Dendritic cell treated with granulocyte-macrophage colony-stimulating factor and Interleukin-4, amounts not matched to agents 40 ng/mL and 50 ng/mL, for 4 days (primary cell): ENCODE measurements around the gene ZFP57.
A peak's percentile ranks its signal among the peaks of the same experiment; 100 is the strongest.

Experiments used
- H3K27ac Mint-ChIP-seq: one replicate; pipeline ENCODE4 v1.8.0; 2022; ENCODE audit warnings: mild to moderate bottlenecking, mixed read lengths
- H3K27me3 Mint-ChIP-seq: one replicate; pipeline ENCODE4 v1.8.0; 2022; ENCODE audit warnings: mild to moderate bottlenecking, mixed read lengths
- H3K36me3 Mint-ChIP-seq: one replicate; pipeline ENCODE4 v1.8.0; 2022; ENCODE audit warnings: low read depth, mixed read lengths
- H3K4me1 Mint-ChIP-seq: one replicate; pipeline ENCODE4 v1.8.0; 2022; ENCODE audit warnings: low read depth, mixed read lengths
- H3K4me3 Mint-ChIP-seq: one replicate; pipeline ENCODE4 v1.8.0; 2022; ENCODE audit warnings: mild to moderate bottlenecking, moderate library complexity, mixed read lengths
- H3K9me3 Mint-ChIP-seq: one replicate; pipeline ENCODE4 v1.8.0; 2022; ENCODE audit warnings: mixed read lengths
- intact Hi-C: fragments of 100-400 bp; cut with micrococcal nuclease; formaldehyde crosslinking; loops from one replicate; pipeline ENCODE4 v1.15.0; 2022

ZFP57 gene

DNA sequence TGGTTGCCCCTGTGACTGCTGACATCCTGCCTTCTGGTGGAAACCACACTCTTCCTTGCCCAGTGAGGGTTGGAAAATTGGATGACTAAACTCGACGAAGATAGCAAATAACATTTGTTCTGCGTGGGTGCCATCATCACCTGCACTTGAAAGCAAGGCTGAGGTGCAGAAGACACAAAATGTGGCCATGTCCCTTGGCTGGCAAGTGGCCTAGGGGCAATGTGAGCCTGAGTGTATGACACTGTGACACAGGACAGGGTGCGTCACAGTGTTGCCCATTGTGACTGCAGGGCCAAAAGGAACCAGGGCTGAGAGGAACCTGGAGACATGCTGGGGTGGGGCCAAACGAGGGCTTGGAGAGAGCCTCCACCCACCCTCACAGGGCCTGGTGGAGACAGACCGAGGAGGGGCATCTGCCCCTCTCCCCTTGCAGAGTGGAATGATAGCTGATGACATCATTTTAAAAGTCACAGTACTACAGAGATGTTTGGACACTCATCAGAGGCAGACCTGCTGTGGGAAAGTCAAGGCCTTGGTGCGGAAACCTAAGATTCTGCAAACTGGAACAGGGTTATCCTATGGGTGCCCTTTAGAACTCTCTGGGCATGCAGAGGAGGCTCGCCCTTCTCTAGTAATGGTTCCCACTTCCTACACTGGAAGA, 29.5 kb upstream of the ZFP57 start:
- H3K36me3 Mint-ChIP-seq = no peaks in the 10 kb centered on the region
- H3K4me3 Mint-ChIP-seq = no peak overlapping the region
- H3K27me3 Mint-ChIP-seq = peaks cover 50% of the 10 kb centered on the region
- H3K4me1 Mint-ChIP-seq = peaks cover 6% of the 10 kb centered on the region
- no peak overlapping the region for H3K27ac Mint-ChIP-seq
- intact Hi-C loops = no loop called here
- no peaks in the 10 kb centered on the region for H3K9me3 Mint-ChIP-seq

DNA sequence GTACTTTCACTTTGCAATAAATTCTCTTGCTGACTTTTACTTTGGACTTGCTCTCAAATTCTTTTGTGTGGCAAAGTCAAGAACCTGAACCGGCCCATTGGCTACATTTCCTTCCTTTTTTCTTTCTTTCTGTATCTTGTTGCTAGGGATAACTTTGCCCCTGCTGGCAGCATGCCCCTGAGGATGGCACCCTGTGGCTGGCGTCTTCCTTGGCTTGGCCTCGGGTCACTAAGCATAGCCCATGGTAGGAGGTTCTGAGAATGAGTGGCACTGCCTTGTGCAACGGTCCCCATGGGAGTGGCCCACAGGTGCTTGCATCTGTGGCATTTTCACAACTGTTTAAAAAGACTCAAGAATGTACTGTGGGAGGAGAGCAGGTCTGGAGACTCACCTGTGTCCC, 28.2 kb upstream of the ZFP57 start:
- no peaks in the 10 kb centered on the region for H3K36me3 Mint-ChIP-seq
- intact Hi-C loops = no loop called here

DNA sequence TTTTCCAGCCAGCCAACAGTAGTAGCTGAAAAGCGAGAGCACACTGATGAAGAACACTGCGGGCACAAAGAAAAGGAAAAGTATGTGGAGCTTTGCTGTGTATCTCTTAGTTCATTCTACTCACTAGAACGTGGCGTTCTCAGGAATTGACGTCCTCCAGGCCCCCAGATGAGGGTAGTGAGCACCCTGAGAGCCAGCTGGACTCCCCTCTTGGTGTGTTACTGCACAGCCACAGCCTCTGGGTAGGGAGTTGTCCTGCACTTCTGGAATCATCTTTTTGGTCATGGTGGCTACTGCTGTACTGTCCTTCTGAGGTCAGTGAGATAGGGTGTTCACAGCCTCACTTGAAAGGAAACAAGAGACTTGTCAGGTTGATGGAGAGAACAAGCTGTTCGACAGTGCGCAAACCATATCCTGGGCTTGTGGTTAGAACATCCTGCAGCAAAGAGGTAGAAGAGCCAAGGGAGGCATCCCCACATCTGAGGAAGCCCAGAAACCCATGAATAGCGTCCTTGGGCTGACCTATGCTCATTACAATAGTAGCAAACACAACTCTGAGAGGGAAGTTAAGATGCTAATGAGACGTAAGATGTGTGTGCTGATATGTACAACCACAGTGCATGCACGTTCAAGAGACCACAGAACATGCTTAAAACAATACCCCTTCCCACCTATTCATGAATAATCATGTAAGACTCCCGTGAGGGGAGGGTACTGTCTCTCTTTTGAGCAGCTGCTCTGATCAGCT, 27.7 kb upstream of the ZFP57 start:
- H3K27ac Mint-ChIP-seq = no peak overlapping the region
- peaks cover 47% of the 10 kb centered on the region for H3K27me3 Mint-ChIP-seq
- H3K9me3 Mint-ChIP-seq = no peaks in the 10 kb centered on the region
- no peak overlapping the region for H3K4me3 Mint-ChIP-seq
- H3K36me3 Mint-ChIP-seq = no peaks in the 10 kb centered on the region
- H3K4me1 Mint-ChIP-seq = peaks cover 6% of the 10 kb centered on the region
- intact Hi-C loops = no loop called here

More for the DNA sequence above, 28.2 kb upstream of the ZFP57 start:
- Mint-ChIP-seq H3K4me1 (peaks cover 6% of the 10 kb centered on the region), H3K27me3 (peaks cover 45% of the 10 kb centered on the region), H3K9me3 (no peaks in the 10 kb centered on the region), H3K4me3 (no peak overlapping the region), H3K27ac (no peak overlapping the region)

DNA sequence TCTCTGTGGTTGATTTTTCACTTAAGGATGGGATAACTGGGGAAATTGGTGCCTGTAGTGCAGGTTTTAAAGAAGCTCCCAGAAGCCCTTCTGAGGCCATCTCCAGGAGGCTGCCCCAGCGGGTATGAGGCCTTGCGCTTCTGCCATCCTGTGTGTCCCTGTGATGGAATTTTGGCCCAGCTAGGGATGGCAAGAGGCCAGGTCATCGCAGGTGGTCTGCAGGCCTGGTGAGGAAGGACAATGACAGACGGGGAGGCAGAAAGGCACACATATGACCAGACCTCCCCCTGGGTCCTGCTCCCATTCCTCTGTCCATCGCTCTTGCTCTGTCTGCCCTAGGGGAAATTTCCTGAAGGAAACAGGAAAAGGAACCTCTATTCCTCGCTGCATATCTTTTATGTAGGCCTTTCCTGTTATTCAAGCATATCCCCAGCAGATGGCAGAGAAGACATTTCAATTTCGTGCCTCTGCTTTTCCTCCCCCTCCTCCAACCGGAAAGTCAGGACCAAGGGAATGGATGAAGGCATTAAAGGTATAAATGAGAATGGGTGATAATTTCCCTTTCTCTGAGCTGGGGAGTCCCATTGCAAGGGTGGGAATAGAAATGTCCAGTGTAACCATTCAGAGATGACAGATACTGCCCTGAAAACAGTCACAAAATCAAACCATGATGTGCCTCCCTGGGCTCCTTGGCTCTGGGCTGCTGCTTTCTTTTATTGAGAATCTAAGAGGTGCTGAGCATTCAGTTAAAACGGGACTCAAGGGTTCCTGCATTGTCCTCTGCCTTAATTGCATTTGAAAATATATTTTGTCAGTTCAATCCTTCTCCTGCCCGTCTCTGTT, 24.7 kb upstream of the ZFP57 start:
- intact Hi-C loops = loop anchor here (1.0 to 2.0 kb wide), 2 partner anchors 47 to 129 kb away; no protein-coding TSS in a partner anchor
- Mint-ChIP-seq H3K4me1 (peaks cover 6% of the 10 kb centered on the region), H3K36me3 (no peaks in the 10 kb centered on the region), H3K9me3 (no peaks in the 10 kb centered on the region), H3K27ac (no peak overlapping the region), H3K27me3 (peaks cover 58% of the 10 kb centered on the region), H3K4me3 (no peak overlapping the region)

DNA sequence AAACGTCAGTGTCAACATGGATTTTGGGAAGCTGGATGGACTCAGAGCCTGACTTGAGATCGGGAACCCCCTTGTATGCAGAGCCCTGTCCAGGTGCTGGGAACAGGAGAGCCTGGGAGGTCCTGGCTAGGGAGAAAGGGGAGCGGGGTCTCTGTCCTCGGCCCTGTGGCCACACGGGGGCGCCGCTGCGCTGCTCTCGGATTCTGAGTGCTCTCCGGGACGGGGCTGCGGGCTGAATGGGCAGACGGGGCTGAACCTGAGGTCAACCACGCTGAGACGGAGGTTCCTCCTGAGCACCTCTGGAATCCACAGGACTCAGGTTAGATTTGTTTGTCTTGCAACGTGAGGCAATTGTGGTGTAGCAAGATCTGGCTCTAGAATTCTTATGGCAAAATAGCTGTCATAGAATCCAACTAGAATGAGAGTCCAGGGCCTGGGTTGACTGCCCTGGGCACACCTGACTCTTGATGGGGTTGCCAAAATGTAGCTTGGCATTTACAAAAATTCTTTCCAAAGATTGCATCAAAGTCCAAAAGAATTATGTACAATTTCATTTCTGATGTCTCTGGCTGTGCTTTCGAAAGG, 21.7 kb upstream of the ZFP57 start:
- Mint-ChIP-seq H3K4me3 (no peak overlapping the region), H3K27ac (no peak overlapping the region)
- intact Hi-C loops = no loop called here

DNA sequence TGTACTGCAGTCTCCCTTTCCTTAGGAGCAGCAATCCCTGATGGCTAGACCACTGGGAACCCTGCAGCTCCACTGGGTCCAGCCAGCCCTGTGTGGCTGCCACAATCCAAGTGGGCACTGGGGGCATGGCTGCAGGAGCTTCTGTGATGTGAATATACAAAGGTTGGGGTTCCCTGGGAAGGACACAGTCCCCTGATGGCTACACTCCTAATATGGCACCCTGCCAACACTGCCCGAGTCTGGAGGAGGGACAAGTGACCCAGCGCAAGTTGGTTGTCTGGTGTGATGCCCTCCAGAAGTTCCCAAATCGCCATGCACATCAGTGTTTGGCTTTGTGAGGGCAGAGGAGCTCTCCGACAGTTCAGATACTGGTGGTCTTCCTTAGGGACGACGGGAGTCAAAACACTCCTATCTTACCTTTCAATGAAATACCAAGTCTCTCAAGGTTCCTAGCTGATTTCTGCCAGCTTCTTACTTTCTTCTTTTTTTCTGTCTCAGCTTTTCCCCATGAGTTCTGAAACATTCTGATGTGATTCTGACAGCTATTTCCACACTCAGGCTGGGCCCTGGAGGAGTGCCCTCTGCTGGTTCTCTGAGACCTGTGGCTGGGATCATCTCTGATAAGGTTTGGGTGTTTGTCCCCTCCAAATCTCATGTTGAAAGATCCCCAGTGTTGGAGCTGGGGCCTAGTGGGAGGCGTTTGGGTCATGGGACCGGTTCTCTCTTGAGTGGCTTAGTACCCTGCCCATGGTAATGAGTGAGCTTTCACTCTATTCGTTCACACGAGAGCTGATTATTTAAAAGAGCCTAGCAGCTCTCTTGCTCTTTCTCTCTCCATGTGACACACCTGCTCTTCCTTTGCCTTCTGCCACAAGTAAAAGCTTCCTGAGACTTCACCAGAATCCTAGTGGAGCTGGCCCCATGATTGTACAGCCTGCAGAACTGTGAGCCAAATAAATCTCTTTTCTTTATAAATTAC, 15.5 kb upstream of the ZFP57 start:
- peaks cover 22% of the 10 kb centered on the region for H3K27me3 Mint-ChIP-seq
- peaks cover 15% of the 10 kb centered on the region for H3K4me1 Mint-ChIP-seq
- H3K4me3 Mint-ChIP-seq = no peak overlapping the region
- intact Hi-C loops = loop anchor here (2.0 kb wide), 1 partner anchor 46 kb away; no protein-coding TSS in a partner anchor
- no peak overlapping the region for H3K27ac Mint-ChIP-seq
- no peaks in the 10 kb centered on the region for H3K36me3 Mint-ChIP-seq
- H3K9me3 Mint-ChIP-seq = peaks cover 10% of the 10 kb centered on the region

More for the DNA sequence above, 21.7 kb upstream of the ZFP57 start:
- no peaks in the 10 kb centered on the region for H3K36me3 Mint-ChIP-seq
- peaks cover 47% of the 10 kb centered on the region for H3K27me3 Mint-ChIP-seq
- no peaks in the 10 kb centered on the region for H3K9me3 Mint-ChIP-seq
- H3K4me1 Mint-ChIP-seq = no peaks in the 10 kb centered on the region

DNA sequence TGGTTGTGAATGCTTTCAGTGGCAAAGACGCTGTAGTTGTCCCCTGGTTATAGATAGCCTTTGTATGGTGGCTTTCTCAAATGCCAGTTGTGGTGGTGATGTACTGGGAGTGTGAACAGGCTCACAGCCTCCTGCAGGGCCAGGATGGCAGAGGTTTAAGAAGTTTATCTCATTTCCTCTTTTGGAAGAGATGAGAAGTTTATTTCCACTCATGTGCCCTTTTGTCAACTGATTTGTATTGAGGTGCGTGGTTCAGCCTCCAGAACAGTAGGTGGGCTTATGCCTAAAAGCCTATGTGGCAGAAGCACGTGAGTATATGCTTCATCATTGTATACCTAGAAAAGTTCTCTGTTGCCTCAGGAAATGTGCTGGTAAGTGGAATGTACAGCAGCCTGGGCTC, 13.7 kb upstream of the ZFP57 start:
- intact Hi-C loops = no loop called here
- Mint-ChIP-seq H3K36me3 (no peaks in the 10 kb centered on the region), H3K27ac (no peak overlapping the region), H3K4me3 (no peak overlapping the region), H3K27me3 (peaks cover 19% of the 10 kb centered on the region), H3K9me3 (peaks cover 10% of the 10 kb centered on the region), H3K4me1 (peaks cover 15% of the 10 kb centered on the region)

DNA sequence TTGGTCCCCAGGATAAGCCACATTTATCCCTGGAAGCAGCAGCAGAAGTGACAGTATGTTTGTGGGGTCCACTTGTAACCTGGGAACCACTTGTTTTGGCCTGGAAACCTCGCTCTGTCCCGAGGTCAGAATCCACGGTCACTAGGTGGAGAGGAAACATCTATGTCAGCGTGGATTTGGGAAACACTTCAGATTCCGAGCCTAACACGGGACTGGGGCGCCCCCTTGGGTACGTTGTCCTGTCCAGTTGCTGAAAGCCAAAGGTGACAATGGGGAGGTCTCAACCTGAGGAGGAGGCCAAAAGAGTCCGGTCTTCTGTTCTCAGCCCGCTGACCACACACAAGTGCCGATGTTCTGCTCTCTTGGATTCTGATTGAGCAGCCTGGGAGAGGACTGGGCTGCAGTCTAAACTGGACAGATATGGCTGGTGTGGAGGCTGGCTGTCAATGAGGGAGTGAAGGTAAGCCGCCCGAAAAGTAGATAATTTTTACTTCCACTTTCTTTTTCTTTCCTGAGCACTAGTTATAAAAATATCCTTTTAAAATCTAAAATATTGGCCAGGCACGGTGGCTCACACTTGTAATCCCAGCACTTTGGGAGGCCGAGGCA, 4.9 kb upstream of the ZFP57 start:
- intact Hi-C loops = no loop called here
- Mint-ChIP-seq H3K4me1 (peaks cover 5% of the 10 kb centered on the region), H3K9me3 (no peaks in the 10 kb centered on the region), H3K27ac (no peak overlapping the region), H3K36me3 (peaks cover 4% of the 10 kb centered on the region), H3K4me3 (no peak overlapping the region), H3K27me3 (peaks cover 16% of the 10 kb centered on the region)

DNA sequence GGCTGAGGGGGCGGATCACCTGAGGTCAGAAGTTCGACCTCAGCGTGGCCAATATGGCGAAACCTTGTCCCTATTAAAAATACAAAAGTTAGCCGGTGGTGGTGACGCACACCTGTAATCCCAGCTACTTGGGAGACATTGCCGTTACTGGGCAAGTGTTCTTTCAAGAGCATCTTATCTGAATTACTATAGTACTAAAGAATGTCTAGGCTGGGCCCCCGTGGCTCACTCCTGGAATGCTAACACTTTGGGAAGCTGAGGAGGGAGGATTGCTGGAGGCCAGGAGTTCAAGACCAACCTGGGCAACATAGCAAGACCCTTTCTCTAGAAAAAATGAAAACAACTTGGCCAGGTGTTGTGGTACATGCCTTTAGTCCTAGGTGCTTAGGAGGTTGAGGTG, 859 bp upstream of the ZFP57 start:
- intact Hi-C loops = no loop called here
- peaks cover 8% of the 10 kb centered on the region for H3K36me3 Mint-ChIP-seq
- no peak overlapping the region for H3K27ac Mint-ChIP-seq
- H3K27me3 Mint-ChIP-seq = peaks cover 26% of the 10 kb centered on the region
- peaks cover 32% of the 10 kb centered on the region for H3K4me1 Mint-ChIP-seq
- H3K4me3 Mint-ChIP-seq = no peak overlapping the region
- no peaks in the 10 kb centered on the region for H3K9me3 Mint-ChIP-seq

DNA sequence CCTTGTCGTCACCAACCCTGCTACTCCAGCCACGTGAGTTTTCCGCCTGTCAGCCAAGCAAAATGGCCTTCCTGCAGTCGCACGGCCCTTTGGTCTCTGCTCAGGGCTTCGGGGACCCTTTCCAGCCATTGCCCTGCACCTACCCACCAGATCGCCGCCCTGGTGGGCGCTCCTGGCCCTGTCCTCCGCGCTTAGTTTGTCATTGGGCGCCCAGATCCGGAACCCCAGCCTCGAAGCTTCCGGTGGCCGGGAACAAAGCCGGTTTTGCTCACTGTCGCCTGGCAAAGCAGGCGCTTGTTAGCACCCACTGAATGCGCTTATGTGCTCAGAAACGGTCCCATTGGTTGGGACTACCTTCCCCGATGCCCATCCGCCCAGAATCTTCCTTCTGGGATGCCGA, 536 bp downstream of the ZFP57 start:
- H3K4me3 Mint-ChIP-seq = peak overlapping the region; percentile 77
- intact Hi-C loops = no loop called here
- H3K36me3 Mint-ChIP-seq = peaks cover 17% of the 10 kb centered on the region
- H3K27me3 Mint-ChIP-seq = peaks cover 21% of the 10 kb centered on the region
- no peaks in the 10 kb centered on the region for H3K9me3 Mint-ChIP-seq
- H3K27ac Mint-ChIP-seq = peak overlapping the region; percentile 59
- peaks cover 35% of the 10 kb centered on the region for H3K4me1 Mint-ChIP-seq

DNA sequence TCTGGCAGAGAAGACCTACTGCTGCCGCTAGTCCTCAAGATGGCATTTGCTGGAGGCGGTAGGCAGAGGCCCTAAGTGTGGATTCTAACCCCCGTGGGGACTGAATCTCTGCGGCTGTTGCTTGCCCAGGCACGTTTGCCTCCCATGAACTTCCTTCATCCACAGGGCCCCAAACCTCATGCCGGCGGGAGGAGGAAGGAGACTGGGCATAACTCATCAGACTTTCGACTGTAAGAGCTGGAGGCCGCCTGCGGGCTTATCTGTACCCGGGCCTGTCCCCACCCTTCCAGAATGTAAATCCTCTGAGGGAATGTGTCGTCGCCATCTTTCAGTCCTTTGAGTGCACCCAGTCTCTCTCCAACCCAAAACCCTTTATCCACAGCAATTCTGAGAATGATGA, 990 bp downstream of the ZFP57 start:
- H3K27ac Mint-ChIP-seq = peak overlapping the region; percentile 59
- no peaks in the 10 kb centered on the region for H3K9me3 Mint-ChIP-seq
- H3K4me1 Mint-ChIP-seq = peaks cover 35% of the 10 kb centered on the region
- H3K4me3 Mint-ChIP-seq = peak overlapping the region; percentile 77
- peaks cover 20% of the 10 kb centered on the region for H3K27me3 Mint-ChIP-seq
- H3K36me3 Mint-ChIP-seq = peaks cover 22% of the 10 kb centered on the region
- intact Hi-C loops = no loop called here

DNA sequence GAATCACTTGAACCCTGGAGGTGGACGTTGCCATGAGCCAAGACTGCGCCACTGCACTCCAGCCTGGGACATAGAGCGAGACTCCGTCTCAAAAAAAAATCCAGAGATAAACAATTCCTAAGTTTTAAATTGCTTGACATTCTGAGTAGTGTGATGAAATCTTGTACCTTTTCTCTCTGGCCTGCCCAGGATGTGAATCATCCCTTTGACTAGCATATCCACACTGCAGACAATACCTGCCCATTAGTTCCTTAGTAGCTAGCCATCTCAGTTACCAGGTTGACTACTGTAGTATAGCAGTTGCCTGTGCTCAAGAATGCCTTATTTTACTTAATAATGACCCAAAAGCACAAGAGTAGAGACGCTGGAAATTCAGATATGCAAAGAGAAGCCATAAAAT, 2.8 kb downstream of the ZFP57 start:
- no peak overlapping the region for H3K27ac Mint-ChIP-seq
- no peaks in the 10 kb centered on the region for H3K9me3 Mint-ChIP-seq
- H3K4me1 Mint-ChIP-seq = peaks cover 42% of the 10 kb centered on the region
- H3K4me3 Mint-ChIP-seq = no peak overlapping the region
- intact Hi-C loops = no loop called here
- peaks cover 39% of the 10 kb centered on the region for H3K36me3 Mint-ChIP-seq
- peaks cover 19% of the 10 kb centered on the region for H3K27me3 Mint-ChIP-seq
